Type B pancreatic cell (in vitro differentiated cells): ENCODE measurements around the gene SMARCAD1. TPM values are rescaled to one million over a fixed set of nuclear protein-coding genes. Genes with fewer than 3 reads are reported as not detected.

Experiments
- DNase-seq: peaks from one replicate; pipeline ENCODE4 v3.0.0; 2021; ENCODE audit warnings: mixed read lengths; ENCODE audit not compliant: unreplicated experiment; ENCODE audit errors: extremely low spot score
- H3K27ac Mint-ChIP-seq: 2 replicates; pipeline ENCODE4 v1.8.0; 2021; ENCODE audit warnings: mild to moderate bottlenecking, mixed read lengths
- H3K27me3 Mint-ChIP-seq: 2 replicates; pipeline ENCODE4 v1.8.0; 2021; ENCODE audit warnings: mixed read lengths
- H3K36me3 Mint-ChIP-seq: 2 replicates; pipeline ENCODE4 v1.8.0; 2021; ENCODE audit warnings: mixed read lengths
- H3K4me1 Mint-ChIP-seq: one replicate; pipeline ENCODE4 v1.8.0; 2021; ENCODE audit warnings: mixed read lengths; ENCODE audit not compliant: unreplicated experiment
- H3K4me3 Mint-ChIP-seq: 2 replicates; pipeline ENCODE4 v1.8.0; 2021; ENCODE audit warnings: mild to moderate bottlenecking, mixed read lengths
- H3K9me3 Mint-ChIP-seq: 2 replicates; pipeline ENCODE4 v1.8.0; 2021; ENCODE audit warnings: mixed read lengths
- total RNA-seq: library from RNA; stranded (reverse); gene quantifications from 2 replicates; pipeline ENCODE4 v1.2.1, GENCODE V29; 2021; ENCODE audit warnings: low replicate concordance
- TF ChIP-seq, protein P1 (sequence below): fragments of 200-600 bp; sonication (generic); conservative IDR thresholded peaks from 2 replicates; pipeline ENCODE4 v1.5.0; 2021; ENCODE audit warnings: antibody characterized with exemption, mild to moderate bottlenecking

The SMARCAD1 gene
- total RNA-seq, 1 donor from 2014 or later: 52.3 TPM

DNA sequence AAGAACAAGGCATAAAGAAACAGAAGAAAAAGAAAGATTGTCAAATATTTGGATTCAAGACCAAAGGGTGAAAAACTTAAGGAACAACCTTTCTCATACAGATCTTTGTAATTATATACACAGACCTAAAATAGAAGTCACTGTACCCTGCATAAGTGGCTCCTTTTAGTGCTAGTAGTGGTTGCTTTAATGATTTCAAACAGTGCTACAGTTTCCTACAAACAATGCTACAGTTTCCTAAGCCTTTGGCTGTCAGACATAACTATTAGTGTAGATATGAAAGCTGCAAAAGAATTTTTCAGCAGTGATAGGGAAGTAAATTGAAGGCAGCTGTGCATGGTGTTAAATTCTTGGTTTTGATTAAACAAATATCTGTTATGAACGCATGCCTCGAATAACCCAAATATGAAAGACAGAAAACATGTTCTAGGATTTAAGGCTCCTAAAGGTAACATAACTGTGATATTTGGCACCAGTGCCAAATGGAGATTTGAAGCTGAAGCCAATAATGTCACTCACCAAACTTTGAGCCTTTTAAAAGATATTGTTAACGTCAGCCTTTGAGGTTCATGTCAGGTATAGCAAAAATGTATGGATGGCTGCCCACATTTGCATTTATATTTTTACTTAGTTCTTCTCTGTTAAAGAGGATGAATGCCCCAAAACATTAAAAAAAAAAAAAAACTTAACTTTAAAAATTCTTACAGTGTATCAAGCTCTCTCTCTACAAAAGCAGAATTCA, 36.6 kb downstream of the SMARCAD1 start:
- H3K4me1 Mint-ChIP-seq: no peaks in the 10 kb centered on the region
- no peak overlapping the region for H3K4me3 Mint-ChIP-seq
- TF ChIP-seq, protein P1, sequence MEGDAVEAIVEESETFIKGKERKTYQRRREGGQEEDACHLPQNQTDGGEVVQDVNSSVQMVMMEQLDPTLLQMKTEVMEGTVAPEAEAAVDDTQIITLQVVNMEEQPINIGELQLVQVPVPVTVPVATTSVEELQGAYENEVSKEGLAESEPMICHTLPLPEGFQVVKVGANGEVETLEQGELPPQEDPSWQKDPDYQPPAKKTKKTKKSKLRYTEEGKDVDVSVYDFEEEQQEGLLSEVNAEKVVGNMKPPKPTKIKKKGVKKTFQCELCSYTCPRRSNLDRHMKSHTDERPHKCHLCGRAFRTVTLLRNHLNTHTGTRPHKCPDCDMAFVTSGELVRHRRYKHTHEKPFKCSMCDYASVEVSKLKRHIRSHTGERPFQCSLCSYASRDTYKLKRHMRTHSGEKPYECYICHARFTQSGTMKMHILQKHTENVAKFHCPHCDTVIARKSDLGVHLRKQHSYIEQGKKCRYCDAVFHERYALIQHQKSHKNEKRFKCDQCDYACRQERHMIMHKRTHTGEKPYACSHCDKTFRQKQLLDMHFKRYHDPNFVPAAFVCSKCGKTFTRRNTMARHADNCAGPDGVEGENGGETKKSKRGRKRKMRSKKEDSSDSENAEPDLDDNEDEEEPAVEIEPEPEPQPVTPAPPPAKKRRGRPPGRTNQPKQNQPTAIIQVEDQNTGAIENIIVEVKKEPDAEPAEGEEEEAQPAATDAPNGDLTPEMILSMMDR: no peak
- H3K36me3 Mint-ChIP-seq: peaks cover 39% of the 10 kb centered on the region
- no peaks in the 10 kb centered on the region for H3K27me3 Mint-ChIP-seq
- H3K27ac Mint-ChIP-seq: no peak overlapping the region
- no peak for DNase-seq
- H3K9me3 Mint-ChIP-seq: no peaks in the 10 kb centered on the region

GRCh38 chr4:94244829-94245185, 37.1 kb downstream of the SMARCAD1 start:
- DNase-seq: no peak
- H3K9me3 Mint-ChIP-seq: no peaks in the 10 kb centered on the region
- peaks cover 42% of the 10 kb centered on the region for H3K36me3 Mint-ChIP-seq
- no peaks in the 10 kb centered on the region for H3K4me1 Mint-ChIP-seq
- TF ChIP-seq, protein P1: no peak
- H3K4me3 Mint-ChIP-seq: no peak overlapping the region
- H3K27me3 Mint-ChIP-seq: no peaks in the 10 kb centered on the region
- no peak overlapping the region for H3K27ac Mint-ChIP-seq

- peaks cover 33% of the 10 kb centered on the region for H3K36me3 Mint-ChIP-seq
- TF ChIP-seq, protein P1: no peak
- DNase-seq: no peak
- H3K27ac Mint-ChIP-seq: no peak overlapping the region
- H3K4me1 Mint-ChIP-seq: no peaks in the 10 kb centered on the region
- H3K27me3 Mint-ChIP-seq: no peaks in the 10 kb centered on the region
- no peaks in the 10 kb centered on the region for H3K9me3 Mint-ChIP-seq
- H3K4me3 Mint-ChIP-seq: no peak overlapping the region
Observed at GRCh38 chr4:94251094-94251493, 43.4 kb downstream of the SMARCAD1 start.

GRCh38 chr4:94253036-94253435, 45.4 kb downstream of the SMARCAD1 start:
- Mint-ChIP-seq H3K4me1 (no peaks in the 10 kb centered on the region), H3K9me3 (no peaks in the 10 kb centered on the region), H3K27ac (no peak overlapping the region), H3K27me3 (no peaks in the 10 kb centered on the region), H3K4me3 (no peak overlapping the region), H3K36me3 (peaks cover 30% of the 10 kb centered on the region)
- DNase-seq: no peak
- TF ChIP-seq, protein P1: no peak

GRCh38 chr4:94256144-94256783, 48.6 kb downstream of the SMARCAD1 start:
- Mint-ChIP-seq H3K27me3 (no peaks in the 10 kb centered on the region), H3K27ac (no peak overlapping the region), H3K9me3 (no peaks in the 10 kb centered on the region), H3K36me3 (peaks cover 32% of the 10 kb centered on the region), H3K4me3 (no peak overlapping the region), H3K4me1 (no peaks in the 10 kb centered on the region)
- TF ChIP-seq, protein P1: no peak
- DNase-seq: no peak
